GM12864 (cell line): ENCODE results near the gene ID2.

Source experiments
- DNase-seq: peaks from one replicate; pipeline ENCODE4 v3.0.0-alpha.2; 2011; ENCODE audit warnings: low read depth
- H3K4me3 ChIP-seq: 2 replicates; pipeline ENCODE4 v1.5.1; 2011; ENCODE audit warnings: mild to moderate bottlenecking, low read depth, low read length, control low read depth
- TF ChIP-seq, protein P1 (sequence below): IDR thresholded peaks from 2 replicates; pipeline ENCODE4 v1.5.1; 2011; ENCODE audit warnings: low read depth, mild to moderate bottlenecking, moderate library complexity, low read length, control low read depth, inconsistent platforms; ENCODE audit errors: missing control alignments

The ID2 gene

DNA sequence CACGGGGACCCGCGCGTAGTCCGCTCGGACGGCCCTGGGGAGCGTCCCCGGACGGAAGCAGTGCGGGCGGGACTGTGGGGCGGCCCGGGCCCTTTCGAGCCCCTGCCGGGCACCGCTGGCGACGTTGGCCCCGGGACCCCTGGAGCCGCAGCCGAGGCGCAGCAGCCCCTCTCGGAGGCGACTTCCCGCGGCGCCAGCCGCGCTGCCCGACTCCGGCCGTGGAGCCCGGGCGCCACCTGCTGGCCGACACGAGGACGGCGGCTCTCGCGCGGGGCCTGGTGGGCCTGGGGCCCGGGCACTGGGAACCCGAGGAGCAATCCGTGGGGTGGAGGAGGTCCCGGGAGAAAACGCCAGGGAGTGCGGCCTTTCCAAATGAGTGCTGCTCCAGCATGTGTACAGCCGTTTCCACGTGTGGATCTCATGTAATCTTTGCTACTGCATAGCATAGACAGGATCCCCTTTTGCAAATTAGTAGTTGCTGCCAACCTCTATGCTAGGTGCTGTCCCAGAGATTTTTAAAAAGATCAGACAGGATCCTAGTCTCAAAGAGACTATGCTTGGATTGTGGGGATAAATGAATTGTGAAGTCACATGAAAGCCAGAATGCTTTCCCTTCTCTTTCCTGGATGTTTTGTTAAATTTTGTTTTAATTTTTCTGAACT lies 4.0 kb downstream of the ID2 start:
- peak overlapping the region; percentile 59 for H3K4me3 ChIP-seq
- no peak for DNase-seq

DNA sequence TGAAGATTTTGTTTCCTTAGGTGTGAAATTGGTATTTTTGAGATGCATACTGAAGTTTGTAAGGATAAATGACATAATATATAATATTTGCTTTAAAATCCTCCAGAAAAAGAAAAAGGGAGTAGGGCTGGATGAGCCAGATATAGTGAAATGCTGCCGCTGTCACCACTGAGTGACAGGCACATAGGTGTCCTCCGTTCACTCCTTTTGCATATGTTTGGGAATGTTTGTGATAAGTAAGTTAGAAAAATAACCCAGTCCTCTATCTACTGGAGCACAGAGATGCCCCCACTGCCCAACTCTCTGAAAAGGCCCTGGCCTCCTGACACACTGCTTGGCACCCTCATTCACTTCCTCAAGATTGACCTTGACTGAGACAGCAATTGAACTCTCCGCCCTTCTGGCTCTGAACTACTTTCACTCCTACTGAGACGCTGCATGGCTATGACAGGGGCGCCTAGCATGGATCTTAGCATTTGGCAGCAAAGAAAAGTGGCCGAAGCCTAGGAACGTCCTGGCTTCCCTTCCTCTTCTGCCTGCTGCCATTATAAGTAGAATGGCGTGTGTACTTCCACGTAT lies 10.1 kb downstream of the ID2 start:
- H3K4me3 ChIP-seq = no peak overlapping the region
- no peak for DNase-seq
- TF ChIP-seq, protein P1, sequence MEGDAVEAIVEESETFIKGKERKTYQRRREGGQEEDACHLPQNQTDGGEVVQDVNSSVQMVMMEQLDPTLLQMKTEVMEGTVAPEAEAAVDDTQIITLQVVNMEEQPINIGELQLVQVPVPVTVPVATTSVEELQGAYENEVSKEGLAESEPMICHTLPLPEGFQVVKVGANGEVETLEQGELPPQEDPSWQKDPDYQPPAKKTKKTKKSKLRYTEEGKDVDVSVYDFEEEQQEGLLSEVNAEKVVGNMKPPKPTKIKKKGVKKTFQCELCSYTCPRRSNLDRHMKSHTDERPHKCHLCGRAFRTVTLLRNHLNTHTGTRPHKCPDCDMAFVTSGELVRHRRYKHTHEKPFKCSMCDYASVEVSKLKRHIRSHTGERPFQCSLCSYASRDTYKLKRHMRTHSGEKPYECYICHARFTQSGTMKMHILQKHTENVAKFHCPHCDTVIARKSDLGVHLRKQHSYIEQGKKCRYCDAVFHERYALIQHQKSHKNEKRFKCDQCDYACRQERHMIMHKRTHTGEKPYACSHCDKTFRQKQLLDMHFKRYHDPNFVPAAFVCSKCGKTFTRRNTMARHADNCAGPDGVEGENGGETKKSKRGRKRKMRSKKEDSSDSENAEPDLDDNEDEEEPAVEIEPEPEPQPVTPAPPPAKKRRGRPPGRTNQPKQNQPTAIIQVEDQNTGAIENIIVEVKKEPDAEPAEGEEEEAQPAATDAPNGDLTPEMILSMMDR = no peak

More for the DNA sequence above, 4.0 kb downstream of the ID2 start:
- TF ChIP-seq, protein P1 = peak; percentile 87

DNA sequence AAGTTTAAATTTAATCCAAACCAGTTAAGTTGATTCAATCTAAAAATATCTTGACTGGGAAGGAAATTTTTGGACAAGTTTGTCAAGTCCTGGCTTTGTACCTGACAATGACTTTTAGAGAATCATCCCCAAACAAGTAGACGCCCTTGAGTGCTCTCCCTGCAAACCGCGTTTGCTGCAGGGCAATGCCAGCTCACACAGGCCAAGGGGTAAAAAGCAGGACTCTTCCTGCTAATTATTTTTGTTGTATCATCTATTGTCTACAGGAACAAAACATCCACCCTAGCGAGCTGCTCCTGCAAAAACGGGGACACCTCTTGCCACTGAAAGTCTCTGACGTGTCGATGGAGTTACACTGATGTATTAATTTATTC lies 10.9 kb downstream of the ID2 start:
- TF ChIP-seq, protein P1 = no peak
- no peak for DNase-seq
- no peak overlapping the region for H3K4me3 ChIP-seq

DNA sequence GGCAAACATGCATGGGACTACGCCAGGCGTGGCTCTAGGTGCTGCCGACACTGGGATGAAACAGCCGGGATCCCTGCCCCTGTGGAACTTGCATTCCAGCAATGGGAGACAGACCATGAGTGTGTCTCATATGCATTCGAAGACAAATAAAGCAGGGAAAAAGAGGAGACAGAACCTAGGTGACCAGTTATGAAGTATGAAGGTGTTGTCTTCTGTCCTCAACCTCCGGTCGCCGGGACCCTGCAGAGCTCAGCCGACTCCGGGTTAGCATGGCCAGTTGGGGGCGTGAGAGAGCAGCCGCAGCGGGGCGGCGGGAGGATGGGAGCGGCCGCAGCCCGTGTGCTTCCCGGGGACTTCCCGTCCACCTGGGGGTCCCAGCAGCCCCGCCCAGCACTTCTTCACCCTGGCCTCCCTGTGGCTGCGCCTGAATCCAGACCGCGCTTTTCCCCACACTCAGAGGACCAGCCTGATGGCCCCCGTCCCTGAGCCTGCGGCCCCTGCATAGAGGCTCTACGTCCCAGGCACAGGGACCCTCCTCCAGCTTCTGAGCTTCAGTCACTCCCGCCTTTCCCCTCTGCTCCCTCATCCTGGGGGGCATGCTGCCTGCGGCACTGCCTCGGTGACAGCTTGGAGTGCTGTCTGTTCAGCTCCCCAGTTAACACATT lies 11.4 kb downstream of the ID2 start:
- H3K4me3 ChIP-seq = no peak overlapping the region
- TF ChIP-seq, protein P1 = peak; percentile 66
- DNase-seq = no peak

DNA sequence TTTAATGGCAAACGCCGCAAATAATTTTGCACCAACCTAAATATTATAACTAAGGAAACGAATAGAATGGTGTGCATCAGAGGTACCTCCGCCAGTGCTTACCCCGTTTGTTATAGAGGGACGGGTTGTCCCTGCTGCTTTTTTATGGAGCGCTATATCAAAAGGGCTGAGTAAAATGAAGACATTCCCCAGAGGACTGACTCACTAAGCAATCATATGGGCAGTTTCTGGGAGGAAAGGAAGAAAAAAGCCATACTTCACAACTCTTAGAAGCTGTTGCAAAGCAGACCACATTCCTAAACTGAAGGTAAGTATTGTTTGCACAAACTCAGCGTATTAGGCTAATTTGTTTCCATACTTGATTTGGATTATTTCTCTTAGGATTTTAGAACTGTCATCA lies 12.9 kb downstream of the ID2 start:
- no peak overlapping the region for H3K4me3 ChIP-seq
- TF ChIP-seq, protein P1 = no peak
- no peak for DNase-seq

DNA sequence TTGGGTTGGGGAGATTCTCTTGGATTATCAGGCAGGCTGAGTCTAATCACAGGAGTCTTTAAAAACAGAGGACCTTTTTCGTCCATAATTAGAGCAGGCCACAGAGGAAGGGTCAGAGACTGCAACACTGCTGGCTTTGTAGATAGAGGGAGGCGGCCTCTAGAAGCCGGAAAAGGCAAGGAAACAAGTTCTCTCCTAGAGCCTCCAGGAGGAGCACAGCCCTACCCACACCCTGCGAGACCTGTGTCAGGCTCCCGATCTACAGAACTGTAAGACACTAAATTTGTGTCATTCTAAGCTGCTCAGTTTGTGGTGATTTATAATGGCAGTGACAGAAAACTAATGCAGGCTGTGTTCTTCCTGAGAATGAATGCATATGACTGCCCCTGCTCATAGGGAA lies 15.3 kb downstream of the ID2 start:
- DNase-seq = no peak
- TF ChIP-seq, protein P1 = no peak
- no peak overlapping the region for H3K4me3 ChIP-seq
